Measurements from ENCODE around the gene TMEM170B. TPM values are rescaled to one million over a fixed set of nuclear protein-coding genes. Genes with fewer than 3 reads are reported as not detected.

The TMEM170B gene
- total and polyA plus RNA-seq, 9 of the 15 experiments (the other 6 are each of a cell fraction or from before 2014, with no cell fraction given) = 0.03 to 0.11 (median 0.07) TPM

DNA sequence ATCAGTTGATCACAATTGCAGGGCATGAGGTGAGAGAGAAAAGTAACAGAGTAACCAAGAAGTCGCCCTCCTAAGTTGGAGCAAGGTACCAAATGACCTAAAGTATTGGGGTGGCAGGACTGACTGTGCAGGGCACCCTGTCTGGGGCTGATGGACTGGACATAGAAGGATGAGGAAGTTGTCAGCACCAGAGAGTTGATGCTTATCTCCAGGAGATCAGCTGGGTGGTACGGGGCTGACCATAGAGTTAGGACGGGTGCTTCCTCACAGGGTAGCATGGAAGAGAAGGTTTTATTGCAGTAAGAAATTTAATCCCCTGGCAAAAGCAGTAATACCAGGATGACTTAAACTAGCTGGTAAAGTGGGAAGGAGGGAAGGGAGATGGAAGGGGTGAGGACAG, 66.7 kb downstream of the TMEM170B start (continued):
- TF ChIP-seq CTCF (IDR thresholded peaks at IDR 0.05 in 2 of 3, conservative IDR thresholded peaks at IDR 0.05 in 1 of 3; ENCODE audit: insufficient read depth in 2 of 3, low read depth in 1 of 3, low read length in 3 of 3) (no peak), HMG20B (CRISPR knock-in tag; IDR thresholded peaks at IDR 0.05) (no peak), NFRKB (IDR thresholded peaks at IDR 0.05; ENCODE audit: low read depth) (no peak), MBD2 (IDR thresholded peaks at IDR 0.05; ENCODE audit: borderline replicate concordance, low read depth) (no peak), PCBP1 (IDR thresholded peaks at IDR 0.05; ENCODE audit: low read depth, low read length, poor library complexity, severe bottlenecking) (no peak)

DNA sequence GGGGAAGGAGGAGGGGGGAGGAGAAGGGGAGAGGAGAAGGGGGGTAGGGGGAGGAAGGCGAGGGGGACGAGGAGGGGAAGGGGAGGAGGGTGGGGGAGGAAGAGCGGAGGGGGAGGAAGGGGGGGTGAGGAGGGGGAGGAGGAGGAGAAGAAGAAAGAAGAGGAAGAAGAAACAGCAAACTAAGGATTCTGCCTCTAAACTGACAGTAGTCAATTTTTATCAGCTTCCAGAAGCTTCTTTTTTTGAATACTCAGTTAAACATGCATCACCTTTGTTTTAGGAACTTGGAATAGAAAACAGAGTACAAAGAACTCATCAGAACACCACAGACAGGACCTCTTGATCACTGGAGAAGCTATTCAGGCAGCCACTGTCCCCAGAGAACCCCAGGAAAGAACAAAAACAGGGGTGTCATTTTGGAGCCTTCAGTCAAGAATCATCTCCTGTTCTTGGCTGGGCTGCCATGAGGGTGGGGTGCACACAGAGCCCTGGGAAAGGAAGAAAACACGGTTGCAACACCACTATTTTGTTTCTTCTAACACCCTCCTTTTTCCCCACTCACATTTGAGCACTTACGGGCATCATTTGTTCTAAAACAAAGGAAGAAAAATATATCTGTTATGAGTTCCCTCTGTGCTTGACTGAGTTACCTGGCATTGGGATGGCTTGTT, 67.4 kb downstream of the TMEM170B start:
- Histone ChIP-seq H3K4me2 (ENCODE audit: insufficient read depth, low read length) (no peak overlapping the region), H3K9me3 (replicated peaks; ENCODE audit: control insufficient read depth, insufficient read depth, low read depth, low read length) (no peaks in the 10 kb centered on the region), H3K9me1 (ENCODE audit: control insufficient read depth, insufficient read depth, low read length) (no peaks in the 10 kb centered on the region), H2AFZ (ENCODE audit: low read depth, low read length) (no peak overlapping the region), H3K9ac (ENCODE audit: insufficient read depth in 1 of 2, low read depth in 2 of 2, low read length in 2 of 2) (no peak overlapping the region), H3K27ac (ENCODE audit: extremely low read depth, low read depth, low read length) (no peak overlapping the region), H3K79me2 (ENCODE audit: control insufficient read depth, insufficient read depth, low read length) (no peaks in the 10 kb centered on the region), H3K36me3 (ENCODE audit: control insufficient read depth, insufficient read depth, low read length) (no peaks in the 10 kb centered on the region), H3K4me1 (replicated peaks in 1 of 2; ENCODE audit: control insufficient read depth in 2 of 2, insufficient read depth in 2 of 2, low read length in 2 of 2) (no peaks in the 10 kb centered on the region), H3K27me3 (ENCODE audit: control insufficient read depth in 2 of 2, insufficient read depth in 2 of 2, low read length in 2 of 2) (peaks cover 20 to 47% of the 10 kb centered on the region in 2 experiments), H4K20me1 (replicated peaks; ENCODE audit: control insufficient read depth, insufficient read depth, low read length) (no peaks in the 10 kb centered on the region), H3K4me3 (no peak overlapping the region)
- intact Hi-C loops (cut with micrococcal nuclease) (no loop called here), in situ Hi-C loops (cut with MboI) (no loop called here)
- no peak for FAIRE-seq
- 0% methylated on average over 2 of the region's 5 CpGs for WGBS (ENCODE audit: insufficient coverage, low coverage, missing lambda C conversion rate)
- no TSS peak for BruUV-seq (replicated peaks)
- ATAC-seq = no peak
- DNase-seq (ENCODE audit: extremely low read depth in 1 of 4, low spot score in 3 of 4) = no peak
- ChIA-PET POLR2A (interaction anchor here (0.6 kb wide), 1 partner anchor 8 kb away, joined by 3 read pairs; no protein-coding TSS in a partner anchor), CTCF (ENCODE audit: low intra/inter-chr PET ratio) (no interaction called here)
- TF ChIP-seq POLR2B (IDR thresholded peaks at IDR 0.05; ENCODE audit: low read depth, partially characterized antibody) (no peak), PCBP1 (IDR thresholded peaks at IDR 0.05; ENCODE audit: low read depth, low read length, poor library complexity, severe bottlenecking) (peak; percentile 58), HNRNPK (IDR thresholded peaks at IDR 0.05; ENCODE audit: low read depth, low read length, poor library complexity, severe bottlenecking) (peak; percentile 76), HLTF (IDR thresholded peaks at IDR 0.05) (no peak)

Data from K562 (cell line).